Stimulated activated CD4-positive, alpha-beta T cell treated with anti-CD3 and anti-CD28 coated beads, Interleukin-4, amount 100 ng/mL, for 24 hours (primary cell): ENCODE results near the gene ZNF428.
A peak's percentile ranks its signal among the peaks of the same experiment; 100 is the strongest.
"Not testable (repeated sequence)": the region's sequence is repeated elsewhere in the genome, so short reads cannot be mapped to it uniquely, and the experiment has no call there.

Source experiments
- DNase-seq: peaks from one replicate; pipeline ENCODE4 v3.0.0-alpha.2; 2020

Gene ZNF428

DNA sequence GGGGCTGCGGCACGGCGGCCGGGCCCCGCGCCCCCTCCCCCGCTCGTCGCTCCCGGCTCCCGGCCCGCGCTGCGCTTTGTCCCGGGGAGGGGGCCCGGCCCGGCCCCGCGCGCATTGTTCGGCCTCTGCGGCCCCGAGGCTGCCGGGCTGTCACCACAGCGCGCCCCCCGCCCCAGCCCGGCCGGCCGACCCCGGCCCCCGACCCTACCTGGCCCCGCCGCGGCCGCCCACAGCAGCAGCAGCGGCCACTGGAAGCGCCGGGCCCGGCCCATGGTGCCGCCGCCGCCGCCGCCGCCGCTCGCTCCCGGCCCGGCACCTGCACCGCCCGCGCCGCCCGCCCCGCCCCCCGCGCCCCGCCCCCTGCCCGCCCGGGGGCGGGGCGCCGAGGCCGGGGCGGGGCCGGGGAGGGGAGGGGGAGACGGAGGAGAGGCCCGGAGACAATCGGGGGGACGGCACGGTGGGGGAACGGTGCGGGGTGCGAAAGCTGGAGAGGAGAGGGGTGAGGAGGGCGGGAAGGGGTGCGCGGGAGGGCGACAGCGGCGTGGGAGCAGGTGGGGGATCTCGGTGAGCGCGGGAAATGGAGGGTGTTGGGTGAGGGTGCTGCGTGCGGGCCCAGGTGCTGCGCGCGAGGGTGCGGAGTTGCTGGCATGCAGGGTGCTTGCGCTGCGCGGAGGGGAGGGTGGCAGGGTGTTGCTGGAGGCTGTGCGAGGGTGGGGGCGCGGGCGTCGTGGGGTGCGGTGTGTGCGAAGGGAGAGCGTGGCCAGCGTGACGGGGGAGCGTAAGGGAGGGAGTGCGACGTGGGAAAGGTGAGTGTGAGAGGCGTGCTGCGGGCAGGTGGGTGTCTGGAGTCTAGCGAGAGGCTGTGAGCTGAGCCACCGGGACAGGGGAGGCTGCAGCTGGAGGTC, 20.3 kb upstream of the ZNF428 start, which contains the start of gene CADM4:
Gene CADM4, minus strand, starts transcription at position 332 of the 905 bp plus-strand sequence. Its CDS starts 60 bp downstream, at position 272.
- DNase-seq: peak; percentile 29

- DNase-seq: no peak
Observed at GRCh38 chr19:43638995-43639518, 19.6 kb upstream of the ZNF428 start.

GRCh38 chr19:43638214-43638994, 19.0 kb upstream of the ZNF428 start:
- no peak for DNase-seq

- no peak for DNase-seq
Observed at GRCh38 chr19:43636121-43636683, 16.8 kb upstream of the ZNF428 start.

GRCh38 chr19:43635561-43635940, 16.1 kb upstream of the ZNF428 start:
- DNase-seq: not testable (repeated sequence)

- DNase-seq: no peak
Observed at GRCh38 chr19:43634872-43635560, 15.6 kb upstream of the ZNF428 start.

DNA sequence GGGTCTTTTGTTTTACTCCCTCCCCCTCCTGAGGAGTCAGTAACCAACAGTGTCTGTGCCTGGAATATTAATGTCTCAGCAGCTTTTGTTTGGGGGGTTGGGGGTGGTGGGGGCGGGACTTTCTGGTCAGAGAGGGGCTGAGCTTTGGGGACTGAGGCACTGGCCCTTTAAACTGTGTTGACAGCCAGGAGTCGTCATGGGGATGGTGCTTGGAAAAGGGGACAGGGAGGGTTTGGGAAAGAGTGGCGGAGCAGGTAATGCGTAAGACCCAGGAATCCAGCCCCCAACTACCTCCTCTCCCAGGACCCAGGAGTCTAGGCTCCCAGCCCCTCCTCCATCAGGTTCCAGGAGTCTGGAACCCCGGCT, 15.1 kb upstream of the ZNF428 start:
- no peak for DNase-seq

GRCh38 chr19:43634068-43634467, 14.6 kb upstream of the ZNF428 start:
- no peak for DNase-seq

GRCh38 chr19:43633520-43633919, 14.1 kb upstream of the ZNF428 start:
- DNase-seq: no peak

GRCh38 chr19:43631491-43631890, 12.1 kb upstream of the ZNF428 start:
- no peak for DNase-seq

DNA sequence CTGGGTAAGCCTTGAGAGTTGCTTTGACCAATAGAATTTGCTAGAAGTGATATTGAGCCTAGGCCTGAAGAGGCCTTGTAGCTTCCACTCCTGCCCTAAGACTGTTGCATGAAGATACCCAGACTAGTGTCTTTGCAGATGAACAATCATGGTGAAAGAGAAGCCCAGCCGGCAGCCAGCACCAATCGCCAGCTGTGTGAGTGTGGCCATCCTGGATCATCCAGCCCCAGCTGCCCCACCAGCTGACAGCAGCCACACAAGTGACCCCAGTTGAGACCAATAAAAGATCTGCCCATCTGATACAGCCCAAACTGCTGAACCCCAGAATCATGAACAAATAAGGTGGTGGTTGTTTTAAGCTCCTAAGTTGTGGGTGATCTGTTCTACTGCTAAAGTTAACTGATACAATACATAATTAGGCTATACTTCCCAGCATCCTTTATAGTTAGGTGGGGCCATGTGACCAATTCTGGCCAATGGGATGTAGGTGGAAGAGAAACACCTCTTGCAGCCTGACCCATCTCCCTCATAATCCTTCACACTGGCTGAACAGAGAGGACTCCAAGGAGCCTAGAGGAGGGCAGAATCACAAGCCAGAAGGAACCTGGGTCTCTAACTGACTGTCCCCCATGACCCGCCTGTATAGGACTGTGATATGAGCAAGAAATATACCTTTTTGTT, 9.4 kb upstream of the ZNF428 start:
- no peak for DNase-seq

DNA sequence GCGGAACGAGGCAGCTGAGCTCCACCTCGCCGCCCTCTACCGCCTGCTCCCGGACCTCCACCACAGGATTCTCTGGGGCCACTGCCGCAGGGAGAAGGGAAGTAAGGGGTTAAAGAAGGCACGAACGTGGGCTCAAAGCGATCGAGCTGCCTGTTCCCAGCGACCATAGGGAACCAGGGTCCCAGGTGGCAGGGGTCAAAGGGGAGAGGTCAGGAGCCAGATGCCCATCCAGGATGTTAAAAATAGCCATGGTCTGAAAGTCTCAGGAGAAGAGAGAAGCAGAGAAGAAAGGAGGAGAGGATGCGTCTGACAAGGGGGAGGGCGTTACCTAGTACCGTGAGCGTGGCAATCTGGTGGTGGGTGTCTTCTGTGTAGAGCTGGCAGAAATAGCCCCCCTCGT, 7.4 kb upstream of the ZNF428 start:
- no peak for DNase-seq

- DNase-seq: no peak
Observed at GRCh38 chr19:43625918-43626579, 6.6 kb upstream of the ZNF428 start.

DNA sequence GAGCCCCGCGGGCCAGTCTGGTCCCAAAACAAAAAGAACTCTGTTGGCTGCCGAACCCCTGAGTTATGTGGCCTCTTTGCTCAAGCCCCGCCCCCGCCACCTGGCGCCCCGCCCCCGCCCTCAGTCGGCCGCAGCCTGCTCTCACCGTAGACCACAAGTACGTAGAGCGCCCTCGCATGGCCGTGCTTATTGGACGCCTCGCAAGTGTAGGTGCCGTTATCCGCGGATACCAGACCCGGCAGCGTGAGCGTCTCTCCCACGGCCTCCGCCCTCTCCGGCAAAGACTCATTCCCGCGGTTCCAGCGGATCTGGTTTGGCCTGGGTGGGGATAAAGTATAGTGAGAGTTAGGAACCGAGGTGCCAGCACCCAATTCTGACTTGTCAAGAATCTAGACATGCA, 5.5 kb upstream of the ZNF428 start:
- peak; percentile 85 for DNase-seq

DNA sequence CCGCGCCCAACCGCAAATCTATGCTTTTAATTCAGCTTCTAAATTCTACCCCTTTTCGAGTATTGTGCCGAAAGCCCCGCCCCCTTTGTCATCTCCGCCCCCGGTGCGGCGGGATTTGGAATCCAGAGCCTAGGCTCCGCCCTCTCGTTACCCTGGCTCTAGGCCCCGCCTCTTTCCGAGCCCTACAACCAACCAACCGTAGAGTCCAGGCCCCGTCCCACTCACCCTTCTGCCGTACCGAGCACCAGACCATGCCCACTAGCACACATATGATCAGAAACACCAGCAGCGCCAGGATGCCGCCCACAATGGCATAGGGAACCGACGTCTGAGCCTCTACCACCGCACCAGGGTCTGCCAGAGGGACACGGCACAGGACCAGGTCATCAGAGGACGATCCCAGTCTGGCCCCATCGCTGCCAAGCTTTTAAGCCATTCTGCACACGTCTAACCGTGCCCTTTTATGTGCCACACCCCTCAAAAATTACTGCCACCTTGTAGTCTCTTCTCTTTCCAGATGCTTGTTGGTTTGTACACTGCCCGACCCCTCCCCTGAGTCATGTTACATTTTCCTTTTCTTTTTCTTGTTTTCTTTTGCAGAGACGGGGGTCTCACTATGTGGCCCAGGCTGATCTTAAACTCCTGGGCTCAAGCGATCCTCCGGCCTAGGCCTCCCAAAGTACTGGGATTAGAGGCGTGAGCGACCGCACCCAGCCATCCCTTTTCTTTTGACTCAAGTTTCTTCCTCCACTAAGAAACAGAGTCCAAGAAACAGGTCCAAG, 4.7 kb upstream of the ZNF428 start:
- DNase-seq: no peak

GRCh38 chr19:43622956-43623355, 3.5 kb upstream of the ZNF428 start:
- DNase-seq: no peak

DNA sequence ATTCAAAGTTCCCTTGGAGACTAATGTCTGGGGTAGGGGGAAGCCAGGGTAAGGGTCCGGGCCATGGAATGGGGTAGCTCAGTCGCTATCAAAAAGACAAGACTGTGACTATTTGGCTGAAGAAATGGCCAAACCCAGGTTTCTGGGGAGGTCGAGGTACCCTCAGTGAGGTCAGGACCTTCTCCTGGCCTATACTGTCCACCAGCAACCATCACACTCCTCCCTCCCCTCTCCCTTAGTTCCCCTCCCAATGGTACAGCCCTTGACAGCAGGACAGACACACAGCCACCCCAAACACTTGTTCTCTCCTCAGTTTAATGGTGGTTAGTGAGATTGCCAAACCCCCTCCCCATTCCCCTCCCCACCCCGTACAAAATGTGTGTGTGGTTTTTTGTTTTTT, 2.6 kb upstream of the ZNF428 start:
- no peak for DNase-seq

DNA sequence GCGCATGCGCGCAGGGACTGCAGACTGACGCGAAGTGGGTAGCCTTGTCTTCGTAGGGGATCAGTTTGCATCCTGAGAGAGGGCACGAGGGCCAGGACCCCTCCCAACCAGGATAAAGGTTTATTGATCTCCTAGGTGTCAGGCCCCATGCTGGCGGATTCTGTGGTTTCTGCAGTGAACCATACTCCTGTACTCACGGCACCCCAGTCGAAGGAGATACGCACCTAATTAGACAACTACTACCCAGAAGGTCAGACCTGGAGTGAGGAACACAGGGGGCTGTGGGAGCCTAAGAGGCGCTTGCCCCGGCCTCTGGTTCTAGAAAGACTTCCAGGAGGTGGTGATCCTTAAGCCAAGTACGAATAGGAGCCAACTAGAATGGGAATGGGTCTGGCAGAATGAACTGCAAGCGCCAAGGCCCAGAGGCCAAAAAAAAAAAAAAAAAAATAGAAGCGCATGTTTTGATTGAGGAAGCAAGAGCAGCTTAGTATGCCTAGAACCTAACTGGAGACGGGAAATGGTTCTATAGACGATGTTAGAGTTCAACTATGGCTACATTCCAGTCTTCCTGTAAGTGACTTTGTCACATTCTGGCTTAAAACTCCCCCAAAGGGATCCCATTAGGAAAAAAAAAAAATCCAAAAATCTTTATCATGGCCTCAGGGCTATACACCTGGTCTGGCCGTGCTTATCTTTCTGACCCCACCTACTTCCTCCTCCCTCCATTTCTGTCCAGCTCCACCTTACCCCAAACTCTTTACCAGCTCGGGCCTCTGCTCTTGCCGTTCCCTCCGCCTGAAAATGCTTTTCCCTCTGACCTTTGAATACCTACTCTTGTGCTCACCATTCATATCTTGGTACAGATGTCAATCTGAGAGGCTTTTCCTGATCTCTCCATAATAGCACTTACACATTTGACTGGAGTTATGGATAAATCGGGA, 902 bp upstream of the ZNF428 start:
- DNase-seq: no peak

DNA sequence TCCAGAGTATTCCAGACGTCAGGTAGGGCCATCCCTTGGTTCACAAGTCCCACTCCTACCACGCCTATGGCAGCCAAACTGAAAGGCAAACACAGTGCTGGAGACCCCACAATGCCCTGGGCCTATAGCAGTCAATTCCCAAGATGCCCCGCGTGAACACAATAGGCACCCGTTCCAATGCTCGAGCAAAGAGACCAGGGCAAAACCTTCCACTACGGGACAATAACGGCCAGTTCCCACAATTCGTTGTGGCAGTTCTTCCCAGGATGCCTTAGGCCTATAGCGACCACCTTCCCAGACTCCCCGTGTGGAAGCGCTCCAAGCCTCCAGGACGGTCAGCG, 538 bp downstream of the ZNF428 start:
- DNase-seq: peak; percentile 62

- no peak for DNase-seq
Observed at GRCh38 chr19:43616954-43617353, 2.5 kb downstream of the ZNF428 start.
